HG02840 (cell line): Measurements from ENCODE around the gene RNF138.
"Not testable (repeated sequence)": the region's sequence is repeated elsewhere in the genome, so short reads cannot be mapped to it uniquely, and the experiment has no call there.

Experiments used
- ATAC-seq: cut with Tn5 transposase; IDR thresholded peaks from one replicate; pipeline ENCODE4 v1.9.1; 2021; ENCODE audit warnings: mild to moderate bottlenecking, moderate library complexity, moderate number of reproducible peaks; ENCODE audit not compliant: unreplicated experiment, low FRiP score

The RNF138 gene

DNA sequence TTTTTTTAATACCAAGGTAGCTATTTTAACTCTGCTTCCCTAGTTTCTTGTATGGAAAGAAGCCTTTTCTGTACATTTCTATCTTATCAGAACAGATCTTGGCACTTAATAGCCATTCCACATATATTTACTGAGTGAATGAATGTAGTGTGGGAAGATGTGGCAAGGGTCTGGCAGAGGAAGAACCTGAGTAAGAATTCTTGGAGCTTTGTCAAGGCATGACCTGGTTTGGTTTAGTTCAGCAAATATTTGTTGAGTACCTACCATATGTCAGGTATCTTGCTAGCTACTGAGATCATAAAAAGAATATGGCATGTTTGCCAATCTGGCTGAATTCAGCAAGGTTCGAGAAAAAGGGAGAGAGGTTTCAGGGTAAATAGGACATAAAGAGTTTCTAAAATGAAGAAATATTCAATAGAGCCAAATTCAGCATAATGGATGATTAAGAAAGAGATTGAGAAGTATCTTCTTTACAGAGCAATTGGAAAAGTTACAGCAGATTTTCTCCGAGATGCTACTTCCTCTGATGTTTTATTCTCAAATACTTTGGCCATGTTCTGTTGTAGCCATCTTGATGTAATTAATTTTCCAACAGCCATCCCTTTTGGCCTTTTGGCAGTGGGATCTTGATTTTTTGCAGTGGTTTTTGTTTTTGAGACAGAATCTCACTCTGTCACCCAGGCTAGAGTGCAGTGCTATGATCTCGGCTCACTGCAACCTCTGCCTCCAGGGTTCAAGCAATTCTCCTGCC lies 76.5 kb downstream of the RNF138 start:
- ATAC-seq, result no peak

DNA sequence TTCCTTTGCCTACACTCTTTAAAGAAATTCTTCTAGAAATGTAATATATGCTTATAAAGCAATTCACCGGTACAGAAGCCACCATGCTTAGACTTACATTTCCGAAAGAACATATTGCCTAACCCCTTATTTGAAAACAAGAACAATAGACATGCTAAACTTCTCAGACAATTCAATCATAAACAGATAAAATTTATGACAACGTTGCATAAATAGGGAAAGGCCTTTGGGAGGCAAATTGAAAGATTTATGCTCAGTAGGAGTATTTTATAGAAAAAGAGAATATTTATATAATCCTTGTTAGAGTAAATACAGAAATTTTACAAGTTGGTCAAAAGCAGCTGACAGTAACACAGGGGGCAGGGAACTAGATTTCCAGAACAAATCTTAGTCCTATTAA lies 82.0 kb downstream of the RNF138 start:
- no peak for ATAC-seq

DNA sequence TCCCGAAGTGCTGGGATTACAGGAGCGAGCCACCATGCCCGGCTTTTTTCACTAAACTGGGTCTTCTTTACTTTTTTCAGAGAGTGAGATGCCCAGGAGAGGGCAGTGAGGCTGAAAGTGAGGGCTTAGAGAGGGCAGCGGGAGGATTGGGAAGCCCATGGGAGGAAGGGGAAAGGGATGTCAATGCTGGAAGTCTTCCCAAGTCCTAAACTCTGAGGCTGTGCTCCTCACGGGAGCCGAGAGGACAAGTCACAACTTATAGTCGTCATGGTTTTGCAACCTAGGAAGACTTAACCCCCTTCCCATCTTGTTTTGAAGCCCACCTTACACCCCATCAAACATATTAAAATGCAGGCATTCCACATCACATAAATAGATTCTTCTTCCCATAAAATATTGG lies 83.0 kb downstream of the RNF138 start:
- no peak for ATAC-seq

DNA sequence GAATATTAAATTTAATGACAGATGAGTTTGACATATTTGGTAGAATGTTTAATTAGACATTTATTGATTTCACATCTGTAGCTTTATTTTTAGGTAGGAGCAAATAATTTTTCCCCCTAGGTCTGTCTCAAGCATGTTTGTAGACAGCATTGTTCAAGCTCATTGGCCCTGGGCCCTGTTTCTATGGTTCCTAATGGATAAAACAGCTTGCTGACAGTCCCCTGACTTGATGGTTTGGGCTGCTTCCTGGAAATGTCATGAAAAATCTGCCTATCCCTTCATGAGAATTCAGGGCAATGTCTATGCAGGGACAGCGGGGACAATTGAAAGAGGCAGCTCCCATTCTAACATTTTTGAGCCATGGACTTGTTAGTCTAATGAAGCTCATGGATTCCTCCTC lies 83.6 kb downstream of the RNF138 start:
- ATAC-seq, result no peak

DNA sequence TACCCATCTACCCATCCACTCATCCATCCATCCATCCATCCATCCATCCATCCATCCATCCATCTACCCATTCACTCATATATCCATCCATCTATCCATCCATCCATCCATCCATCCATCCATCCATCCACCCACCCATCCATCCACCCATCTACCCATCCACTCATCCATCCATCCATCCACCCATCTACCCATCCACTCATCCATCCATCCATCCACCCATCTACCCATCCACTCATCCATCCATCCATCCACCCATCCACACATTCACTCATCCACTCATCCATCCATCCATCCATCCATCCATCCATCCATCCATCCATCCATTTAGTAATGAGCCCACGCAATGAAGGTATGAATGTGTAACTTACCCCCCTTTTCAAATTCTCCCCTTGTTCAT lies 85.1 kb downstream of the RNF138 start:
- not testable (repeated sequence) for ATAC-seq

DNA sequence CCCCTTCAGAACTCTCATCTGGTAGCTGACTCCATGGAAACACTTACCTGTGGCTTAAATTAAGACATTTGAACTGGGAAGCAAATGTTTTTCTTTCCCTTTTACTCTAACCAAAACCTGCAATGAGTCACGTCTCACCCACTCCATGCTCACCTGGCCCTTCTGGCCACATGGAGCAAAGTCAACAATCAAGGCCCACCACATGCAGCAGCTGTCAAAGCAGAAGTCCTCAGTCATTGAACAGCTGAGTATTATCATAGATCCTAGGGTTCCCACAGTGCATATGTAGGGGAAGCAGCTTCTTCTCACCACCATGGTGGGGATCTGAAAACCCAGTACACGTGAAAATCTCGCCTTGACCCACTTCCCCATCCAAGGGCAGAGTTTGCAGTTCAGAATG lies 85.9 kb downstream of the RNF138 start:
- no peak for ATAC-seq
